Esophagus squamous epithelium (tissue), 4 donors: Measurements from ENCODE around the gene YEATS4.

Experiments
- POLR2A ChIP-seq, 4 donors: fragments of 450-650 bp; IDR thresholded peaks; one replicate each; pipeline ENCODE4 v1.6.1; 2017; ENCODE audit warnings: antibody characterized with exemption in 4 of 4, mild to moderate bottlenecking in 4 of 4, moderate library complexity in 3 of 4
- TF ChIP-seq, protein P1 (sequence below), 6 experiments: fragments of 450-650 bp in 4 of 6; fragments of 200-600 bp in 2 of 6; sonication (generic) in 2 of 6; IDR thresholded peaks; one replicate each; pipeline ENCODE4 v1.5.1; 2016 to 2019; ENCODE audit warnings: antibody characterized with exemption in 6 of 6, mild to moderate bottlenecking in 4 of 6, moderate library complexity in 4 of 6

GRCh38 chr12:69392179-69392928 is 32.8 kb downstream of the YEATS4 start:
- TF ChIP-seq, protein P1, sequence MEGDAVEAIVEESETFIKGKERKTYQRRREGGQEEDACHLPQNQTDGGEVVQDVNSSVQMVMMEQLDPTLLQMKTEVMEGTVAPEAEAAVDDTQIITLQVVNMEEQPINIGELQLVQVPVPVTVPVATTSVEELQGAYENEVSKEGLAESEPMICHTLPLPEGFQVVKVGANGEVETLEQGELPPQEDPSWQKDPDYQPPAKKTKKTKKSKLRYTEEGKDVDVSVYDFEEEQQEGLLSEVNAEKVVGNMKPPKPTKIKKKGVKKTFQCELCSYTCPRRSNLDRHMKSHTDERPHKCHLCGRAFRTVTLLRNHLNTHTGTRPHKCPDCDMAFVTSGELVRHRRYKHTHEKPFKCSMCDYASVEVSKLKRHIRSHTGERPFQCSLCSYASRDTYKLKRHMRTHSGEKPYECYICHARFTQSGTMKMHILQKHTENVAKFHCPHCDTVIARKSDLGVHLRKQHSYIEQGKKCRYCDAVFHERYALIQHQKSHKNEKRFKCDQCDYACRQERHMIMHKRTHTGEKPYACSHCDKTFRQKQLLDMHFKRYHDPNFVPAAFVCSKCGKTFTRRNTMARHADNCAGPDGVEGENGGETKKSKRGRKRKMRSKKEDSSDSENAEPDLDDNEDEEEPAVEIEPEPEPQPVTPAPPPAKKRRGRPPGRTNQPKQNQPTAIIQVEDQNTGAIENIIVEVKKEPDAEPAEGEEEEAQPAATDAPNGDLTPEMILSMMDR (IDR thresholded peaks at IDR 0.05): no peak
- no peak for TF ChIP-seq POLR2A (IDR thresholded peaks at IDR 0.05)
